K562 (cell line): ENCODE data around the gene PPP1R15A. TPM values are rescaled to one million over a fixed set of nuclear protein-coding genes. Genes with fewer than 3 reads are reported as not detected.

Experiments
- ATAC-seq: fragments of 200-7000 bp; cut with Tn5 transposase; 3 replicates; pipeline ENCODE4 v1.9.1; 2020; ENCODE audit warnings: moderate library complexity
- BruUV-seq: library from RNA; stranded (reverse); fragments of 400-500 nt; replicated peaks from 2 replicates; lab custom pipeline; 2021; lab: Mats Ljungman, UMichigan
- CTCF ChIA-PET: fragments of 300-600 bp; formaldehyde crosslinking; extraction: SDS; loops from one replicate; lab custom pipeline; 2021; ENCODE audit warnings: low intra/inter-chr PET ratio; lab: Yijun Ruan, JAX
- POLR2A ChIA-PET: fragments of 300-600, 350-650 bp; sonication (Branson Sonifier 250); formaldehyde crosslinking; extraction: SDS; loops from one replicate; lab custom pipeline; 2021; ENCODE audit warnings: antibody characterized with exemption, inconsistent platforms; lab: Yijun Ruan, JAX
- DNase-seq, 4 experiments: peaks; one replicate each; pipeline versions ENCODE4 v3.0.0 to v3.0.0-alpha.2; 2011 to 2018; ENCODE audit warnings: low spot score in 3 of 4, mixed read lengths in 3 of 4; ENCODE audit errors: extremely low read depth in 1 of 4
- FAIRE-seq: peaks from 2 replicates; lab custom pipeline; 2011; peaks lifted over from hg19 to GRCh38; lab: Jason Lieb, UNC
- H2AFZ ChIP-seq: 2 replicates; pipeline ENCODE4 v1.6.0; 2011; ENCODE audit warnings: low read depth, low read length, control low read depth, inconsistent platforms
- H3K27ac ChIP-seq: fragments of 200-600 bp; 3 replicates; pipeline ENCODE4 v1.8.0; 2011; ENCODE audit warnings: low read depth, mild to moderate bottlenecking, control low read depth, inconsistent platforms, low read length, moderate library complexity, mixed read lengths; ENCODE audit errors: extremely low read depth
- H3K27me3 ChIP-seq, 2 experiments: fragments of 300-600 bp in 1 of 2; 2 replicates in 1 of 2; 3 replicates in 1 of 2; pipeline versions ENCODE4 v1.6.0 to v1.8.0; 2011; ENCODE audit warnings: inconsistent platforms in 2 of 2, low read length in 2 of 2, mild to moderate bottlenecking in 1 of 2, mixed read lengths in 1 of 2, moderate library complexity in 1 of 2; ENCODE audit not compliant: control insufficient read depth in 2 of 2, insufficient read depth in 2 of 2
- H3K36me3 ChIP-seq: fragments of 300-600 bp; 3 replicates; pipeline ENCODE4 v1.8.0; 2011; ENCODE audit warnings: mild to moderate bottlenecking, low read length, inconsistent platforms; ENCODE audit not compliant: control insufficient read depth, insufficient read depth
- H3K4me1 ChIP-seq, 2 experiments: fragments of 200-600 bp in 1 of 2; replicated peaks in 1 of 2; 2 replicates in 1 of 2; 3 replicates in 1 of 2; pipeline versions ENCODE4 v1.5.1 to v1.8.0; 2011; ENCODE audit warnings: inconsistent platforms in 2 of 2, low read length in 2 of 2, mild to moderate bottlenecking in 1 of 2, mixed read lengths in 1 of 2, moderate library complexity in 1 of 2; ENCODE audit not compliant: control insufficient read depth in 2 of 2, insufficient read depth in 2 of 2
- H3K4me2 ChIP-seq: 2 replicates; pipeline ENCODE4 v1.6.1; 2011; ENCODE audit warnings: low read length, control low read depth, inconsistent platforms, mixed read lengths; ENCODE audit not compliant: insufficient read depth
- H3K4me3 ChIP-seq: fragments of 200-600 bp; sonication (generic), shearing (Covaris generic); 2 replicates; pipeline ENCODE4 v1.5.1; 2016; ENCODE audit warnings: control low read depth, inconsistent platforms
- H3K79me2 ChIP-seq: fragments of 200-600 bp; 3 replicates; pipeline ENCODE4 v1.8.0; 2011; ENCODE audit warnings: low read length, inconsistent platforms; ENCODE audit not compliant: control insufficient read depth, insufficient read depth
- H3K9ac ChIP-seq, 2 experiments: 2 replicates each; pipeline versions ENCODE4 v1.6.0 to v1.6.1; 2011; ENCODE audit warnings: low read depth in 2 of 2, low read length in 2 of 2, control low read depth in 1 of 2, inconsistent platforms in 1 of 2, mild to moderate bottlenecking in 1 of 2, mixed read lengths in 1 of 2; ENCODE audit not compliant: insufficient read depth in 1 of 2
- H3K9me1 ChIP-seq: one replicate; pipeline ENCODE4 v1.6.0; 2011; ENCODE audit warnings: inconsistent platforms, mild to moderate bottlenecking, low read length, moderate library complexity; ENCODE audit not compliant: control insufficient read depth, insufficient read depth
- H3K9me3 ChIP-seq: replicated peaks from 2 replicates; pipeline ENCODE4 v1.5.1; 2011; ENCODE audit warnings: low read depth, low read length, inconsistent platforms; ENCODE audit not compliant: control insufficient read depth, insufficient read depth
- H4K20me1 ChIP-seq: replicated peaks from 2 replicates; pipeline ENCODE4 v1.6.1; 2011; ENCODE audit warnings: low read length, inconsistent platforms, mixed read lengths; ENCODE audit not compliant: control insufficient read depth, insufficient read depth
- BCL6 ChIP-seq: fragments of 250-450 bp; sonication (Bioruptor Pico); IDR thresholded peaks from 2 replicates; pipeline ENCODE4 v1.4.0; 2020
- HMG20A ChIP-seq: fragments of 450-650 bp; formaldehyde crosslinking; conservative IDR thresholded peaks from 2 replicates; pipeline ENCODE4 v1.4.0; 2020; ENCODE audit warnings: mild to moderate bottlenecking, mixed read lengths
- MEIS2 ChIP-seq: fragments of 450-650 bp; IDR thresholded peaks from 2 replicates; pipeline ENCODE4 v1.6.1; 2014; ENCODE audit warnings: mild to moderate bottlenecking; ENCODE audit not compliant: partially characterized antibody
- REST ChIP-seq, 2 experiments: fragments of 450-650 bp; formaldehyde crosslinking in 1 of 2; IDR thresholded peaks; 2 replicates each; pipeline versions ENCODE4 v1.4.0 to v1.6.1; 2014 to 2020; ENCODE audit warnings: mild to moderate bottlenecking in 2 of 2, borderline replicate concordance in 1 of 2, low read depth in 1 of 2
- SMC3 ChIP-seq: conservative IDR thresholded peaks from 2 replicates; pipeline ENCODE4 v1.6.1; 2011; ENCODE audit warnings: low read depth, low read length, improper control_type of control experiment; ENCODE audit not compliant: insufficient read depth
- WGBS: fragments of 100-300 bp; shearing (Covaris generic); methylation state at CpG from one replicate; pipeline ENCODE4 v1.1.6; 2016; ENCODE audit warnings: low coverage, mixed read lengths; ENCODE audit not compliant: insufficient coverage; ENCODE audit errors: missing lambda C conversion rate; 5-methylcytosine and 5-hydroxymethylcytosine counted together
- in situ Hi-C: fragments of 300-500 bp; cut with MboI; formaldehyde crosslinking; loops from 4 replicates; pipeline ENCODE4 v1.15.0; 2018; ENCODE audit warnings: inconsistent platforms, mixed read lengths
- intact Hi-C: fragments of 100-400 bp; cut with micrococcal nuclease; formaldehyde crosslinking; loops from 2 replicates; pipeline ENCODE4 v1.14.2; 2022
- polyA plus RNA-seq, 8 experiments: library from polyadenylated mRNA; depleted of rRNA in 4 of 8; stranded (reverse) in 5 of 8; unstranded in 3 of 8; fragments of >200 nt; fragmentation: Nextera tagmentation in 2 of 8; fragmentation: Illumina TruSeq in 1 of 8; extraction: Ambion mirVana in 2 of 8; extraction: Trizol in 1 of 8; gene quantifications; 2 replicates each; pipeline versions ENCODE4 v1.2.1 to v1.2.3, GENCODE V29; 2011 to 2014; ENCODE audit warnings: inconsistent platforms in 1 of 8, missing spikeins in 1 of 8
- total RNA-seq, 7 experiments: library from RNA; depleted of rRNA in 6 of 7; stranded (reverse); fragments of >200 nt in 6 of 7; fragmentation: Illumina TruSeq in 2 of 7; extraction: Trizol in 2 of 7; gene quantifications; 2 replicates each; pipeline versions ENCODE4 v1.2.1 to v1.2.3, GENCODE V29; 2011 to 2021; ENCODE audit warnings: low replicate concordance in 1 of 7
- TF ChIP-seq, protein P1 (sequence below), 2 experiments: IDR thresholded peaks in 1 of 2; conservative IDR thresholded peaks in 1 of 2; 2 replicates each; pipeline ENCODE4 v1.6.1; 2016; ENCODE audit warnings: low read depth in 2 of 2, mild to moderate bottlenecking in 1 of 2, missing compliant biosample characterization in 1 of 2, missing genetic modification characterization in 1 of 2, moderate library complexity in 1 of 2
- TF ChIP-seq, protein P2 (sequence below): sonication (generic); formaldehyde crosslinking; IDR thresholded peaks from 2 replicates; pipeline ENCODE4 v1.8.0; 2022; ENCODE audit warnings: missing genetic modification reagents, mild to moderate bottlenecking, borderline replicate concordance

The PPP1R15A gene
- total and polyA plus RNA-seq, 9 of the 15 experiments (the other 6 are each of a cell fraction or from before 2014, with no cell fraction given), result 0.42 to 73.7 (median 44.0) TPM

GRCh38 chr19:48842789-48843162 is 29.4 kb upstream of the PPP1R15A start:
- Histone ChIP-seq H3K9ac (peak overlapping the region in 1 of 2 experiments; percentile 11; a peak in 1 of 4 replicates), H3K4me3 (no peak overlapping the region), H3K4me2 (no peak overlapping the region), H4K20me1 (no peaks in the 10 kb centered on the region), H3K27me3 (no peaks in the 10 kb centered on the region), H3K9me1 (no peaks in the 10 kb centered on the region), H3K36me3 (peaks cover 18% of the 10 kb centered on the region), H3K4me1 (peaks cover 6 to 11% of the 10 kb centered on the region in 2 experiments; a peak in 4 of 5 replicates), H3K27ac (no peak overlapping the region), H3K79me2 (no peaks in the 10 kb centered on the region), H2AFZ (no peak overlapping the region), H3K9me3 (no peaks in the 10 kb centered on the region)
- peak; percentile 87 for ATAC-seq
- intact Hi-C loops, result loop anchor here (1.0 kb wide), 1 partner anchor 129 kb away; no protein-coding TSS in a partner anchor
- ChIA-PET POLR2A (interaction anchor here (0.5 to 2.6 kb wide), 16 partner anchors 9 to 225 kb away, joined by 3 to 16 read pairs (median 4); partner anchors contain the start of genes BCAT2, FTL and PPP1R15A), CTCF (interaction anchor here (0.7 to 3.7 kb wide), 4 partner anchors 47 to 354 kb away, joined by 3 to 34 read pairs (median 8); no protein-coding TSS in a partner anchor)
- FAIRE-seq, result peak; percentile 87
- in situ Hi-C loops, result loop anchor here (5.0 kb wide), 1 partner anchor 50 kb away; no protein-coding TSS in a partner anchor
- WGBS, result 42% methylated on average over 2 of the region's 2 CpGs
- BruUV-seq, result no TSS peak
- DNase-seq, result peak; percentile 53 to 80 (median 64)
- peak; percentile 36 for TF ChIP-seq MEIS2
- peak; percentile 69; the same call in 1 of the 2 replicates for TF ChIP-seq REST (IDR thresholded peaks at IDR 0.05; ENCODE audit: borderline replicate concordance)
- TF ChIP-seq REST (CRISPR knock-in tag; IDR thresholded peaks at IDR 0.05; ENCODE audit: low read depth), result no peak
- TF ChIP-seq, protein P1, sequence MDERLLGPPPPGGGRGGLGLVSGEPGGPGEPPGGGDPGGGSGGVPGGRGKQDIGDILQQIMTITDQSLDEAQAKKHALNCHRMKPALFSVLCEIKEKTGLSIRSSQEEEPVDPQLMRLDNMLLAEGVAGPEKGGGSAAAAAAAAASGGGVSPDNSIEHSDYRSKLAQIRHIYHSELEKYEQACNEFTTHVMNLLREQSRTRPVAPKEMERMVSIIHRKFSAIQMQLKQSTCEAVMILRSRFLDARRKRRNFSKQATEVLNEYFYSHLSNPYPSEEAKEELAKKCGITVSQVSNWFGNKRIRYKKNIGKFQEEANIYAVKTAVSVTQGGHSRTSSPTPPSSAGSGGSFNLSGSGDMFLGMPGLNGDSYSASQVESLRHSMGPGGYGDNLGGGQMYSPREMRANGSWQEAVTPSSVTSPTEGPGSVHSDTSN (CRISPR knock-in tag; IDR thresholded peaks at IDR 0.05; ENCODE audit: low read depth), result no peak
- TF ChIP-seq, protein P1 (tag; conservative IDR thresholded peaks at IDR 0.05; ENCODE audit: low read depth), result no peak
- peak; percentile 70 for TF ChIP-seq SMC3
- TF ChIP-seq, protein P2, sequence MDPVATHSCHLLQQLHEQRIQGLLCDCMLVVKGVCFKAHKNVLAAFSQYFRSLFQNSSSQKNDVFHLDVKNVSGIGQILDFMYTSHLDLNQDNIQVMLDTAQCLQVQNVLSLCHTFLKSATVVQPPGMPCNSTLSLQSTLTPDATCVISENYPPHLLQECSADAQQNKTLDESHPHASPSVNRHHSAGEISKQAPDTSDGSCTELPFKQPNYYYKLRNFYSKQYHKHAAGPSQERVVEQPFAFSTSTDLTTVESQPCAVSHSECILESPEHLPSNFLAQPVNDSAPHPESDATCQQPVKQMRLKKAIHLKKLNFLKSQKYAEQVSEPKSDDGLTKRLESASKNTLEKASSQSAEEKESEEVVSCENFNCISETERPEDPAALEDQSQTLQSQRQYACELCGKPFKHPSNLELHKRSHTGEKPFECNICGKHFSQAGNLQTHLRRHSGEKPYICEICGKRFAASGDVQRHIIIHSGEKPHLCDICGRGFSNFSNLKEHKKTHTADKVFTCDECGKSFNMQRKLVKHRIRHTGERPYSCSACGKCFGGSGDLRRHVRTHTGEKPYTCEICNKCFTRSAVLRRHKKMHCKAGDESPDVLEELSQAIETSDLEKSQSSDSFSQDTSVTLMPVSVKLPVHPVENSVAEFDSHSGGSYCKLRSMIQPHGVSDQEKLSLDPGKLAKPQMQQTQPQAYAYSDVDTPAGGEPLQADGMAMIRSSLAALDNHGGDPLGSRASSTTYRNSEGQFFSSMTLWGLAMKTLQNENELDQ (CRISPR knock-in tag), result no peak
- TF ChIP-seq HMG20A (CRISPR knock-in tag), result no peak
- no peak for TF ChIP-seq BCL6
